GM21390 (cell line): ENCODE measurements around the gene AADACL4.
"Not testable (repeated sequence)": the region's sequence is repeated elsewhere in the genome, so short reads cannot be mapped to it uniquely, and the experiment has no call there.

Source experiments
- ATAC-seq: cut with Tn5 transposase; IDR thresholded peaks from one replicate; pipeline ENCODE4 v1.9.1; 2021; ENCODE audit not compliant: unreplicated experiment

Gene AADACL4

DNA sequence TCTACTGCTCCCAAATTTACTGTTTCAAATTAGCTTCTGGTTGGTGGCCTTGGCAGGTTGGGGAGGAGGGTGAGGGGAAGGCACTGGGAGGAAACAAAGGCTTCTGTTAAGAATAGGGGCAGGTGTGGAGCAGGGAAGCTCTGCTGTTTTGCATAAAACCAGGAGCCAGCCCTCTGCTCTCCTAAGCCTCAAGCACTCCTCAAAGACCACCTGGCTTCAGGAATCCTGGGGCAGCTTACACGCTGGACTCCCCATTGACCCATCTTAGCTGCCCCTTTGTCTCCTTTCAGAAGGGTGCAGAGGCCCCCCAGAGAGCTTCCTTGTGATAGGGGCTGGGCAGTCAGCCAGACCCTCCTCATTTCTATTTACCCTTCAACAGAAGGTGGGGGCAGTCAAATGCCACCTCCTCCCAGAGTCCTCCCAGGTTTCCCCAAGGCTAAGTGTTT, 14.4 kb upstream of the AADACL4 start:
- no peak for ATAC-seq

DNA sequence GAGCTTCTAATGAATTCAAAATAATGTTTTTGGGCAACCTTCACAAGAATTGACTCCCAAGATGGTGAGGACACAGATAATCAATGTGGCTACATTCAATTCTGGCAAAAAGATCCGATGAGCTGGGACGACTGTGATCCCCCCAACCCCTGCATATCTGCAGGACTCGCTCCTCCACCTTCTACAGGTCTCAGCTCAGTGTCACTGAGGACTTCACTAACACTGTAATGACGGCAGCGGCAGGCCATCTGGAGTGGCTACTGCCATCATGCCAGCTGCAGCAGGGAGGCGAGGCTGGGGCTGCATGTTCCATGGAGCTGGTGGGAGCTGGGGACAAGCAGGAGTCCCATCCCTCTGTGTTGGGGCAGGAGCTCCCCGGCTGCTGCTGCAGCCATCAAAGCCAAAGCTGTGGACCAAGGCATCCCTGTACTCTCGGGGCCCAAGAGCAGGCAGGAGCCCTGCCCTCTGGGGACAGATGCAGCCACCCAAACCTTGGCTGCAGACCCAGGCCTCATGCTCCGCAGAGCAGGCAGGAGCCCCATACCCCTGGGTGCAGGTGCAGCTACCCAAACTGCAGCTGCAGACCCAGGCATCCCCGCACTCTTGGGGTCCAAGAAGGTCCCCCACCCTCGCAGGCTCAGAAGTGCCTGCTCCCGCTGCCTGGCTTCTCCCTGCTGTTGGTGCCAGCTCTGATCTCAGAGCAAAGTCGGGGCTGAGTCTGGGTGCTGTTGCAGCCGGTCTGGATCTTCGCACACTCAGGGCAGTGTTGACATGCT, 13.7 kb upstream of the AADACL4 start:
- no peak for ATAC-seq

DNA sequence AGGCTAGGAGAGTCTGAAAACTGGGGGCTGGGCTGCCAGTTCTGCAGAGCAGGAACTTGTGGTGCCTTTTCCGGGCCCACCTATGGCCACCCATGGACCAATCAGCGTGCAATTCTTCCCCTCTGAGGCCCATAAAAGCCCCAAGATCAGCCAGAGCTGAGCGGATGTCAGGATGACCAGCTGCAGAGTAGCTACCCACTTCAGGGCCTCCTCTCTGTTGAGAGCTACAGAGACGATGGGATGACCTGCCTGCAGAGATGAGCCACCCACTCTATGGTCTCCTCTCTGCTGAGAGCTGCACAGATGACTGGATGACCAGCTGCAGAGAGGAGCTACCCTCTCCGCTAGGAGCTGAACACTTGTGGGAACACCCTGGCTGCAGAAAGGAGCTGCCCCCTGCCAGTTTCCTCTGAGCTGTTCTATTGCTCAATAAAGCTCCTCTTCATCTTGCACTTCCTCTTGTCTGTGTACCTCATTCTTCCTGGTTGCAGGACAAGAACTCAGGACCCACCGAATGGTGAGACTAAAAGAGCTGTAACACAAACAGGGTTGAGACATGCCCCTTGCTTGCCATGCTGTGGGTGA, 12.8 kb upstream of the AADACL4 start:
- ATAC-seq: no peak

DNA sequence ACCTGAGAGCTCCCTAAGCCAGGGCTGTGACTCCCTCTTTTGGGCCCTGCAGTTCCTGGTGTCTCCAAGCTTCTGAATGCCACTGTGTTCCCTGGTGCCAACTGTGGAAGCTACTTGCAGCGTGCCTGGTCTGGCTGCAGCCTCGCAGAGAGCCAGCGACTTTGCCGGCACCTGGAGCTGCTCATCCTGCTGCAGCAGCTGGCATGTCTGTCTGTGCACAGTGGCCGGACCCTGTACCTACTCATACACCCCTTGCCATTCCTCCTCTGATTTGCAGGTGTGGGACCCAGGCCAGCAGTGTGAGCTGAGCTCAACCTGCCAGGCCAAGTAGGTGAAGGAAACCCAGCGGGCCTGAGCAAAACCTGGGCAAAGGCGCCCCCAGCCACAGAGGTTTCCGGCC, 12.3 kb upstream of the AADACL4 start:
- ATAC-seq: no peak

DNA sequence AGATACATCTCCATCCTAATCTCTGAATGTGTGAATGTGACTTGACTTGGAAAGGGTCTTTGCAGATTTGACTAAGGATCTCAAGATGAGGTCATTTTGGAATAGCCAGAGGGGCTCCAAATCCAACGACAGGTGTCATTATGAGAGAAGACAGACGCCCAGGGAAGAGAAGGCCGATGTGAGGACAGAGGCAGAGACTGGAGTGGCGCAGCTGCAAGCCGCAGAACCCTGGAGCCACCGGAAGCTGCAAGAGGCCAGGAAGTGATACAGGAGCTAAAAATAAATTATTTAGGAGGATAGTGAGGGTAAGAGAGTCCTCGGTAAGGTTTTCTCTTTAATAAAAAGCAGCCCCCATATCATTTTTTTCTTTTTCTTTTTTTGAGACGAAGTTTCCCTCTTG, 9.7 kb upstream of the AADACL4 start:
- no peak for ATAC-seq

DNA sequence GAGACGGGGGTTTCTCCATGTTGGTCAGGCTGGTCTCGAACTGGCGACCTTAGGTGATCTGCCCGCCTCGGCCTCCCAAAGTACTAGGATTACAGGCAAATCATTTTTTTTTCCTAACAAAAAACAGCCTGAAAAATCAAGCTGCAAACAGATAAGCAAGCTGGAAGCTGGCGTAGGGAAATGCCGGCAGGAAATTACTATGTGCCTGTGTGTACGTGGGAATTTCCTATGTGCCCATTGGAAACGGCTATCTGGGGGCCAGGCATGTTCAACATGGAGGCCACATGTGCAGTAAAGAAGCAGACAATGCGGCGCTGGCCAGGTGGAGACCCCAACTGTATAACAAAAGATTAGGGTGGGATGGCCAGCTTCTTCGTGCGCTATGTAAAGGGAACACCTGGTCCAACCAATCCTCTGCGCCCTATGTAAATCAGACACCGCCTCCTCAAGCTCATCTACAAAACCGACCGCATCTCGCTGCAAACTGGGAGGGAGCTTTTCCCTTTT, 9.1 kb upstream of the AADACL4 start:
- no peak for ATAC-seq

DNA sequence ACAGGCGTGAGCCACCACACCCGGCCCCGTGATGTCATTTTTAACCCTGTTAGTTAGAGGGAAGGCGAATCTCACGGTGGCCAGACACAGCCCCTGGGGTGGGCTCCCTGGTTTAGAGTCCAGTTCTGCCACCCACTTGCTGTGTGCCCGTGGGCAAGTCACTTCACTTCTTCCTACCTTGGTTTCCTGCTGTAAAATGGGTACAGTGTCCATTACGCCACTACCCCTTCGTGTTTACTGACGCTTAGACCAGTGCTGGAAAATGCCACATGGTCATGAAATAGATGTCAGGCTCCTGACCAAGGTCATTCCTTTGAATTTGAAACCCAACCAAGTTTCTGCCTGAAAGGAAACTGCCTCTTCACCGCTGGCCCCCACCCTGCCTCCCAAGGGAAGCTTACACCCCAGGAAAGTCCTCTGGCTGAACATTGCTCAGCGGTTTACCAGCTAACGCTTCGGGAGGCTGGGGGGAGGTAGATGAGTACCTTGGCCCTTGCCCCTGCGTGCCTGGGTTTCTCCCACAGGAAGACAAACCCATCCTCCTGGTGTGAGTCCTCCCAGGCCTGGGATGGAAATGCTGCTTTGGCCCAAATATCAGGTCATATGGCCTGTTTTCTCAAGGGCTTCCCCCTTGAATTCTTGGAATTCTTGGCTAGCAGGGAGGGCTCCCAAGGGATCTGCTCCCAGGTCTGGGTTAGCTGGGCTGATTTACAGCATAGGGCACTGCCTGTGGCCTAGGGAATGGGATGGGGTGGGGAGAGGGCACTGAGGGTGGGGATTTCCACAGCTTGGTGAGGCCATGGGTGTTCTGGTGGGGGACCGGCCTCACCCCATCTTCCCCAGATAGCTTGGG, 7.6 kb upstream of the AADACL4 start:
- no peak for ATAC-seq

DNA sequence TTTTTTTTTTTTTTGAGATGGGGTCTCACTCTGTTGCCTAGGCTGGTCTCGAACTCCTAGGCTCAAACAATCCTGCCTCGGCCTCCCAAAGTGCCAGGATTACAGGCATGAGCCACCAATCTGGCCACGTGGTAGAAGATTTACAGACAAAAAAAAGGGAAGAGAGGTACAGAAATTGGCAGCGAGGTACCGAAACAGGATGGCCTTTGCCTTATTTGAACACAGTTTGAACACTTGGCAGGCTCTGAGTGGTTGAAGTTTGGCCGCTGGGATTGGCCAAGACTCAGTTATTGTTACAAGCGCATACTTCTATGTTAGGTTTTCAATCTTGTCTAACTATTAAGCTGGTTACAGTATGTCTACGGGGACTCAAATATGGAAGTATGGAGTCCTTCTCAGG, 6.2 kb upstream of the AADACL4 start:
- ATAC-seq: no peak

DNA sequence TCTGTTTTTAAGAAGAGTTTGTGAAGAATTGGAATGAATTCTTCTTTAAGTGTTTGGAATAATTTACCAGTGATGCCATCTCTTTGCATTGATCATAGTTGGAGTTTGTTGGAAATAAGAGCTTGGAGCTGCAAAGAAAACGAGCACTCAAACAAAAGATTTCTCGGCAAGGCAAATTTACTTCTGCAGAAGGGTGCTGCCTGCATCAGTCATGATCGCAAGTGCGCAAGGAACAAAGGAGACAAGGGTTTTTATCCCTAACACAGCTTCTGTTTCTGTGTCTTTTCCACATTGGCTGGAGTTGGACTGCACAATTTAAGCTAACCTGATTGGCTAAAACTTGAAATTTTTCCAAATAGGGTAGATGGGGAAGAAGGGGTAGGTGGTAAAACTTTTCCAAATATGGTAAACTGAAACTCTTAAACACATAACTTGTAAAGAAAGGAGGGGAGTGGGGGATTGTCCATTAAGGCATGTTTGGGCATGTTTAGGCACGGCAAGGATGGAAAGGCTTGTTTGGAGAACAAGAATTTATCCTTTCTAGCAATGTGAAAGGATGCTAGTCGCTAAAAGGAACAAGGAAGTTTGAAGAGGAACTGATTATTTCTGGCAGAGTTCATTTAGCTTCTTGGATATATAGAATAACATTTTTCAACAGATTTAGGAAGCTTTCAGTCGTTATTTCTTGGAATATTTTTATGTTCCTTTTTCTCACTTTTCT, 3.5 kb upstream of the AADACL4 start:
- ATAC-seq: no peak

DNA sequence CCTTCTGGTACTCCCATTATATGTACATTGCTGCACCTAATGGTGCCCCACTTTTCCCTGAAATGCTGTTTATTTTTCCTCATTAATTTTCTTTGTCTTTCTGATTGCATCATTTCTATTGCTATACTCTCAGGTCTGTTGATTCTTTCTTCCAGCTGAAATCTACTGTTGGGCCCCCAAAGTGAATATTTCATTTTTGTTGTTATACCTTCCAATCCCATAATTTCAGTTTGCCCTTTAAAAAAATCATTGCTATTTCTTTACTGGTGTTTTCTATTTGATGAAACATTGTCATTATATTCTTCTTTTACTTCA, 3.0 kb upstream of the AADACL4 start:
- no peak for ATAC-seq

DNA sequence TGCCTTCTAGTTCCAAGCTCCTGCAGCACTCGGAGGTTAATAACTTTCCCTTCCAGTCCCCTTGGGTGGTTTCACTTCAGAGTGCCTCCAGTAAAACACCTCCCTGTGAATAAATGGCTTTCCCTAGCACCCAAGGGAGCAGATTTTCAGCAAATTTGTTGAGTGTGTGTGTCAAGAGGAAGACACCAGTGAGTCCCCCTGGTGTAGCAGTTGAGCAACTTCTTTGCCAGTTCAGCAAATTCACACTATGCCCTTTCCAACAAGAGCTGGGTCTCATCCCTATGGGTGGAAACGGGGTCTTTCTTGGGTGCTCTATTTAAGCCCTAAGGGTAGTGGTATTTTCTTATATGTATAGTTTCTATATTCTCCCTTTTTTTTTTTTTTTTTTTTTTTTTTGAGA, 806 bp upstream of the AADACL4 start:
- no peak for ATAC-seq

DNA sequence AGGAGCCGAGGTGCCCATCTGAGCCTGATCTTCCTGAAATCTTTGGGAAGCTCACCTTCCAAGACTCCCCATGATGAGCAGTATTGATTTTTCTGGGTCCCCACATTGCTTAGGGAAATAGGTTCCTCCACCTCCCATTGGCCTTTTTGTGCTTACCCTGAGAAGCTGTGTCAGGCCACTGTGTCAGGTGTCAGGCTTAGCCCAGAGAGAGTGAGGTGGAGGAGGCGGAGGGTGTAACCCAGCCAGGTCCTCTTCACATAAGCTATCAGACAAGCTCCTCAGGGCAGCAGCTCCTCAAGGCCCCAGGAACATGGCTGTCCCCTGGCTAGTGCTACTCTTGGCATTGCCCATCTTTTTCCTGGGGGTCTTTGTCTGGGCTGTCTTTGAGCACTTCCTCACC, 352 bp downstream of the AADACL4 start:
- ATAC-seq: no peak

DNA sequence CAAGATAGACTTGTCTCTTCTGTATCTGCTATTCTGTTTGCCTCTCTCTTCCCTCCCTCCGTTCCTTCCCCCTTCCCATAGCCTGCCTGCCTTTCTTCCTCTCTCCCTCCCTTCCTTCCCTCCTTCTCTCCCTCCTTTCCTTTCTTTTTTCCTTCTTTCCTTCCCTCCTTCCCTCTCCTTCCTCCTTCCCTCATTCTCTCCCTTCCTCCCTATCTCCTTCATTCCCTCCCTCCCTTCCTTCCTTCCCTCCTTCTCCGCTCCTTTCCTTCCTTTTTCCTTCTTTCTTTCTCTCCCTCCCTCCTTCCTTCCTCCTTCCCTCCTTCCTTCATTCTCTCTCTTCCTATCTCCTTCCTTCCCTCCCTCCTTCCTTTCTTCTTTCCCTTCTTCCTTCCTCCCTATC, 944 bp downstream of the AADACL4 start:
- ATAC-seq: no peak

DNA sequence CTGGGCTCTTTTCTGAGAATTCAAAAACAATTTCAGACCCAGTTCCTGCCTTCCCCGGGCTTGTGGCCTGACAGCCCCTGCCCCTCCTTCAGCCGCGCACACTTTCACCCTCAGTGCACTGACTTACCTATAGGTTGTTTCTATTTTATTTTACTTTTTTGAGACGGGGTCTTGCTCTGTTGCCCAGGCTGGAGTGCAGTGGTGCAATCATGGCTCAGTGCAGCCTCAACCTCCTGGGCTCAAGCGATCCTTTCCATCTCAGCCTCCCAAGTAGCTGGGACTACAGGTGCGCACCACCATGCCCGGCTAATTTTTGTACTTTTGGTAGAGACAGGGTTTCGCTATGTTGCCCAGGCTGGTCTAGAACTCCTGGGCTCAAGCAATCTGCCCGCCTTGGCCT, 1.5 kb downstream of the AADACL4 start:
- ATAC-seq: not testable (repeated sequence)

DNA sequence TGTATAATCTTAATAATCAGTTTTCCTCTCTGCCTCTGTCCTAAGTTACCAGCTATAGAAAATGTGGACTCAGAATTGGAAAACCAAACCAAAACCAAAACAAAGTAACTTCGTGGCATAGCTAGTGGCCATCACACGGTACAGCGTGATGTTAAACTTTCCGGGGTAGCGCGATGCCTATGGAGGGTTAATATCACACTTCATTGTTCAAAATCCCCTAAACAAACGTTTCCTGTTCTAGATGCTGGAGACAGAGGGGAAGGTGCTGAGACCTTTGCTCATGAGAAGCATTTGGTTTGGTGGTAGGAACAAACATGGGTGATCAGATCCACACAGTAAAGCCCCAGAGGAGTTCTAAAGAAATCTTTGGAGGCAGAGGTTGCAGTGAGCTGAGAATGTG, 4.9 kb downstream of the AADACL4 start:
- ATAC-seq: no peak

DNA sequence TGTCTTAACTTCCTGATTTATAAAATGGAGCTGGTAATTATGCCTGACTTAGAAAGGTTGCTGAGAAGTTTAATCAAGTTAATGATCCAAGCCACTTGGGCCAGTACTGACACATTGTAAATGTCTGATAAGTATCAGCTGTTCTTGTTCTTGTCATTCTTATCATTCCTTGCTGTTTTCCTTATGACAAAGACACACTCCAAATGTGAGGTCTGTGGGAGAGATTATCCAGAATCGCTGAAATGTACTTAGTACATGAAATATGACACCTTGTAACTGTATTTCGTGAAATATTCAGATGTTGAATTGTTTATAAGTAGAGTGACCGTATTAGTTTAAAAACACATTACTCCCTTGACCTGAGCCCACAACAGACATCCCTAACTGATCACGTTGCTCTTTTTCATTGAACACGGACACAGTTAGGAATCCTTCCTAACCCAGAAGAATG, 6.1 kb downstream of the AADACL4 start:
- ATAC-seq: no peak

DNA sequence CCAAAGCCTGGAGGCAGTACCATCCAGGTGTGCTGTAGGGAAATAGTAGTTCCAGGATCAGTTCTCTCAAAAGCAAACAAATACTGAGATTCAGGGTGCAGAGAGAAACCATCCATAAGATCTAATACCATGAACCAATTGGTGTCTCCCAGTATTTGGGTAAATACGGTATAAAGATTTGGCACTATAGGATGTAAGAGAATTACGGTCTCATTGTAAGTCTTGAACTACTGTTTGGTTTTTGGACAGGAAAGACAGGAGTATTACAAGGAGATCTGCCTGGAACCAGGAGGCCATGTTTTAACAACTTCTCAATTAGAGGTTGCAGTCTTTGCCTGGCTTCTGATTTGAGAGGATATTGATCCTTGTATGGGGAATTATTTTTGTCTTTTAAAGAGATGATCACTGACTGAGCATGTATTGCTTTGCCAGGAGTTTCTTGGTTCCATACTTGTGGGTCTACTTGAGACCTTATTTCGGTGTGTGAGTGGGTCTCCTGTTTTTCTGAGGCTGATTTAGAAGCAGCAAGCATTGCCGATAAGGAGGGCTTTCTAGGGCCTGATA, 10.2 kb downstream of the AADACL4 start:
- no peak for ATAC-seq

DNA sequence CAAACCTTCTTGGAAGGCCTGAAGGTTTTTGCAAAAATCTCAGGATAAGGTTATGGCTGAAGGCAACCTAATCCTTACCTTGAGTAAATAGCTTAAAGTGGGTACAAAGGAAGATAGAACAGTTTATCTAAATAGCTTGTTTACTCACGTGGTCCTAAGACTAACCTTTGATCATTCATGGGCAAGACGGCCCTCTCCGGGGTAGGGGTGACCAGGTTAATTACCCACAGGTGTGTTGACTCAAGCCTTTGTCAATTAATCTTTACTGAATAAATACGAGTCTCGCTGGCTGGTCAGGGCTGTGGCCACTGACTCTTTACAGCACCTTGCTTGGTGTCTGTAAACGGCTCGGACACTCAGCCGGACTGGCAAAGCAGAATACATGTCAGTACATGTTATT, 10.8 kb downstream of the AADACL4 start:
- no peak for ATAC-seq

DNA sequence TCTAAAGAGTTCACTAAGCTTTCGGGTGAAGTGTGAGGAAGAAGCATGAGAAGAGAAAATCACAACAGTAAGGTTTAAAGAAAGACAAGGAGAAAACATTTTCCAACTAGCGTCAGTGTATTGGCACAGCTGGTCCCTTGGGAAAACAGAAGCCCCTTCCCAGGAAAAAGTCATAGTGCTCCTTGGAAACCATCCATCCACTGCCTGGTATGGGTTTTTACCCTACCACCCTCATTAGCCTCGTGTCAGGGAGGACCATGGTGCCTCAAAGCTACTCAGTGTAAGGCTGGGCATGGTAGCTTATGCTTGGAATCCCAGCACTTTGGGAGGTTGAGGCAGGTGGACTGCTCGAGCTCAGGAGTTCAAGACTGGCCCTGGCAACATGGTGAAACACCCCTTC, 12.7 kb downstream of the AADACL4 start:
- ATAC-seq: no peak

DNA sequence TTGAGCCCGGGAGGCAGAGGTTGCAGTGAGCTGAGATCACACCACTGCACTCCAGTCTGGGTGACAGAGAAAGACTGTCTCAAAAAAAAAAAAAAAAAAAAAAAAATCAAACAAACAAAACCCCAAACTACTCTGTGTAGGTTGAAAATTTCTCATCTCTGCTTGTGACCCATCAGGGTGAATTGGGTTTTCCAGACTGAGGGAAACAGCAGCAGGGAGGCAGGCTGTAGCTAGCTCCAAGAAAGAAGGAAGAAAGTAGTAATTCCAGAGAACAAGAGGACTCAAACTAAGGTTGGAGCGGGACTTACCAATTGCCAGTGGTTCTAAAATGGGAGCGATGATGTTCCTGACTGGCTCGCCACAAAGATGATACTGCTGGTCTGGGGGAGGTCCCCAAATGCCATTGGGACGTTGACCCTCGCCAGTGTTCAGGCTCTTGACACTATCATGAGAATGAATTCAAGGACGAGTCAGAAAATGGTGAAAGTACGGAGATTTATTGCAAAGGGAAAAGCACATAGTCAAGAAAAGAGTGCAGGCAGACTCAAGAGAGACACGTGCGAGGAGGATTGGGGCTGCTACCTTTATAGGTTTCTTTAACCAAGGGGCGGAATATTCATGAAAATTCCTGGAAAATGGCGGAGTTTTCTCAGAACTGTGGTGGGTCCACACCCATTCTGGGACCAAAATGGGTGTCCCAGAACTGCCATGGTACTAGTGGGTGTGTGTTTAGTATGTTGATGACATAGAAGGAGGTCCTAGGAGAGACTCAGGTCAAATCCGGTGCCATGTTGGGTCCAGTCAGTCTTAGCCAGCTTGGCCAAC, 13.4 kb downstream of the AADACL4 start:
- no peak for ATAC-seq
